ENCODE data around the gene RAD51C. TPM values are rescaled to one million over a fixed set of nuclear protein-coding genes. Genes with fewer than 3 reads are reported as not detected.

Gene RAD51C
- total and polyA plus RNA-seq, 10 of the 15 experiments (the other 5 are each of a cell fraction or from before 2014, with no cell fraction given) = 59.6 to 267 (median 106) TPM

GRCh38 chr17:58702708-58703107 is 10.3 kb downstream of the RAD51C start:
- BruUV-seq (replicated peaks) = no TSS peak
- in situ Hi-C loops (cut with MboI) = no loop called here

GRCh38 chr17:58703137-58703915 is 10.9 kb downstream of the RAD51C start:
- no peaks in the 10 kb centered on the region; the same call in 1 of the 2 replicates for H3K79me2 ChIP-seq (ENCODE audit: control insufficient read depth, insufficient read depth, low read length)
- peak overlapping the region; percentile 78; the same call in 1 of the 2 replicates for H3K27ac ChIP-seq (ENCODE audit: control insufficient read depth, insufficient read depth)
- FAIRE-seq = no peak
- H3K4me3 ChIP-seq = no peak overlapping the region
- BruUV-seq (replicated peaks) = no TSS peak
- 0 out of 3 replicates have a peak, but pooled peaks have one; percentile 3 for ATAC-seq
- no peak for DNase-seq (ENCODE audit: low read depth, low spot score)
- H2AFZ ChIP-seq (ENCODE audit: control insufficient read depth, low read depth, low read length) = no peak overlapping the region
- ChIA-PET CTCF (interaction anchor here (0.6 to 1.3 kb wide), 5 partner anchors 8 to 302 kb away, joined by 3 to 6 read pairs (median 5); no protein-coding TSS in a partner anchor), RAD21 (ENCODE audit: unreplicated experiment) (interaction anchor here (0.7 to 2.1 kb wide), 3 partner anchors 10 to 298 kb away, joined by 3 to 13 read pairs (median 3); partner anchors contain the start of genes RAD51C and TEX14), POLR2A (interaction anchor here (0.6 to 3.6 kb wide), 6 partner anchors 11 to 450 kb away, joined by 3 to 24 read pairs (median 4); partner anchors contain the start of genes RAD51C and TEX14), SMC1A (ENCODE audit: uncharacterized antibody, unreplicated experiment) (interaction anchor here (0.6 to 2.1 kb wide), 3 partner anchors 10 to 16 kb away, joined by 3 to 8 read pairs (median 3); partner anchors contain the start of gene RAD51C)
- in situ Hi-C loops (cut with MboI) (no loop called here), intact Hi-C loops (cut with micrococcal nuclease; ENCODE audit: unreplicated experiment) (loop anchor here (2.0 kb wide), 2 partner anchors 25 to 185 kb away; no protein-coding TSS in a partner anchor)
- H3K9me3 ChIP-seq (replicated peaks; ENCODE audit: control insufficient read depth, insufficient read depth, low read length) = 0 out of 3 replicates have a peak, but pooled peaks cover 1% of the 10 kb centered on the region
- H3K36me3 ChIP-seq (ENCODE audit: control insufficient read depth in 2 of 2, insufficient read depth in 2 of 2, low read length in 1 of 2) = peaks cover 0 to 18% of the 10 kb centered on the region in 2 experiments; a peak in 3 of 4 replicates
- H3K27me3 ChIP-seq (replicated peaks in 1 of 2; ENCODE audit: control insufficient read depth in 2 of 2, insufficient read depth in 2 of 2, low read length in 1 of 2) = no peaks in the 10 kb centered on the region
- WGBS (ENCODE audit: insufficient coverage, insufficient replicate concordance, low lambda C conversion rate, missing lambda C conversion rate) = 46% methylated on average over 4 of the region's 4 CpGs
- H4K20me1 ChIP-seq (ENCODE audit: control insufficient read depth, insufficient read depth) = no peaks in the 10 kb centered on the region
- H3K4me1 ChIP-seq (ENCODE audit: control insufficient read depth, insufficient read depth, low read length) = peaks cover 41% of the 10 kb centered on the region
- H3K9ac ChIP-seq (ENCODE audit: control insufficient read depth, insufficient read depth, low read length) = no peak overlapping the region; the same call in 1 of the 2 replicates
- peak overlapping the region; percentile 2; the same call in 1 of the 2 replicates for H3K4me2 ChIP-seq (ENCODE audit: control insufficient read depth, insufficient read depth)
- TF ChIP-seq RFX5 (IDR thresholded peaks at IDR 0.05; ENCODE audit: low read depth, low read length) = no peak
- TF ChIP-seq SMARCA5 (IDR thresholded peaks at IDR 0.05) = no peak
- peak; percentile 30 for TF ChIP-seq JUNB (IDR thresholded peaks at IDR 0.05)
- 0 out of 4 replicates have a peak, but pooled peaks of 1 of the 2 experiments have one; percentile 27 for TF ChIP-seq ETV6 (conservative IDR thresholded peaks at IDR 0.05 in 1 of 2, IDR thresholded peaks at IDR 0.05 in 1 of 2; ENCODE audit: borderline replicate concordance in 1 of 2, low read depth in 1 of 2)
- TF ChIP-seq IKZF2 (IDR thresholded peaks at IDR 0.05) = no peak

More at GRCh38 chr17:58702708-58703107, 10.3 kb downstream of the RAD51C start:
- intact Hi-C loops (cut with micrococcal nuclease; ENCODE audit: unreplicated experiment) = loop anchor here (2.0 kb wide), 2 partner anchors 24 to 184 kb away; no protein-coding TSS in a partner anchor
- no peaks in the 10 kb centered on the region for H3K27me3 ChIP-seq (replicated peaks in 1 of 2; ENCODE audit: control insufficient read depth in 2 of 2, insufficient read depth in 2 of 2, low read length in 1 of 2)
- no peak overlapping the region for H2AFZ ChIP-seq (ENCODE audit: control insufficient read depth, low read depth, low read length)
- RAD21 ChIA-PET (ENCODE audit: unreplicated experiment) = interaction anchor here (0.6 to 2.1 kb wide), 7 partner anchors 8 to 302 kb away, joined by 3 to 13 read pairs (median 4); partner anchors contain the start of genes RAD51C and TEX14
- 0 out of 3 replicates have a peak, but pooled peaks cover 1% of the 10 kb centered on the region for H3K9me3 ChIP-seq (replicated peaks; ENCODE audit: control insufficient read depth, insufficient read depth, low read length)
- FAIRE-seq (no peak), DNase-seq (ENCODE audit: low read depth, low spot score) (no peak), ATAC-seq (no peak)
- SMC1A ChIA-PET (ENCODE audit: uncharacterized antibody, unreplicated experiment) = interaction anchor here (0.6 to 2.1 kb wide), 5 partner anchors 8 to 32 kb away, joined by 3 to 9 read pairs (median 5); partner anchors contain the start of gene RAD51C
- H3K4me2 ChIP-seq (ENCODE audit: control insufficient read depth, insufficient read depth) = peak overlapping the region; percentile 44; the same call in 1 of the 2 replicates
- no peaks in the 10 kb centered on the region; the same call in 1 of the 2 replicates for H3K79me2 ChIP-seq (ENCODE audit: control insufficient read depth, insufficient read depth, low read length)
- TF ChIP-seq ZNF274 (IDR thresholded peaks at IDR 0.05; ENCODE audit: insufficient read depth, insufficient read length) (no peak), RAD51 (IDR thresholded peaks at IDR 0.05) (no peak)
- H3K9ac ChIP-seq (ENCODE audit: control insufficient read depth, insufficient read depth, low read length) = peak overlapping the region; percentile 34; the same call in 1 of the 2 replicates
- CTCF ChIA-PET = interaction anchor here (0.6 to 1.3 kb wide), 7 partner anchors 8 to 302 kb away, joined by 3 to 6 read pairs (median 4); no protein-coding TSS in a partner anchor
- 83% methylated on average over 8 of the region's 8 CpGs for WGBS (ENCODE audit: insufficient coverage, insufficient replicate concordance, low lambda C conversion rate, missing lambda C conversion rate)
- POLR2A ChIA-PET = interaction anchor here (0.7 to 3.6 kb wide), 6 partner anchors 10 to 451 kb away, joined by 3 to 24 read pairs (median 6); partner anchors contain the start of genes RAD51C and TEX14
- H3K36me3 ChIP-seq (ENCODE audit: control insufficient read depth in 2 of 2, insufficient read depth in 2 of 2, low read length in 1 of 2) = peaks cover 0 to 18% of the 10 kb centered on the region in 2 experiments; a peak in 3 of 4 replicates
- H3K4me3 ChIP-seq = no peak overlapping the region
- peak overlapping the region; percentile 78 for H3K27ac ChIP-seq (ENCODE audit: control insufficient read depth, insufficient read depth)
- H3K4me1 ChIP-seq (ENCODE audit: control insufficient read depth, insufficient read depth, low read length) = peaks cover 39% of the 10 kb centered on the region
- H4K20me1 ChIP-seq (ENCODE audit: control insufficient read depth, insufficient read depth) = no peaks in the 10 kb centered on the region

Data from GM12878 (cell line).